H9 (cell line): ENCODE results near the gene RYR3. TPM values are rescaled to one million over a fixed set of nuclear protein-coding genes. Genes with fewer than 3 reads are reported as not detected.

Source experiments
- DNase-seq: peaks from one replicate; pipeline ENCODE4 v3.0.0-alpha.2; 2017
- H2AFZ ChIP-seq: one replicate; pipeline ENCODE4 v1.6.1; 2013; ENCODE audit warnings: mild to moderate bottlenecking, low read length, control low read depth, moderate library complexity
- H2AK5ac ChIP-seq: 2 replicates; pipeline ENCODE4 v1.6.1; 2013; ENCODE audit warnings: low read length, control low read depth, mixed read lengths; ENCODE audit not compliant: insufficient read length
- H2BK120ac ChIP-seq: one replicate; pipeline ENCODE4 v1.6.1; 2013; ENCODE audit warnings: low read depth, mild to moderate bottlenecking, low read length, control low read depth, inconsistent platforms; ENCODE audit not compliant: poor library complexity, severe bottlenecking
- H2BK12ac ChIP-seq: 2 replicates; pipeline ENCODE4 v1.6.1; 2013; ENCODE audit warnings: low read length, control low read depth, mixed read lengths, low read depth; ENCODE audit not compliant: insufficient read length
- H2BK15ac ChIP-seq: 2 replicates; pipeline ENCODE4 v1.6.1; 2013; ENCODE audit warnings: low read depth, low read length, control low read depth
- H2BK20ac ChIP-seq: one replicate; pipeline ENCODE4 v1.6.1; 2013; ENCODE audit warnings: low read depth, mild to moderate bottlenecking, low read length, control low read depth, inconsistent platforms; ENCODE audit not compliant: poor library complexity, severe bottlenecking
- H2BK5ac ChIP-seq: 2 replicates; pipeline ENCODE4 v1.6.1; 2013; ENCODE audit warnings: low read length, control low read depth, mixed read lengths; ENCODE audit not compliant: insufficient read length
- H3K14ac ChIP-seq: 2 replicates; pipeline ENCODE4 v1.6.1; 2013; ENCODE audit warnings: low read length, control low read depth; ENCODE audit not compliant: insufficient read depth
- H3K18ac ChIP-seq: 2 replicates; pipeline ENCODE4 v1.6.1; 2013; ENCODE audit warnings: low read depth, mild to moderate bottlenecking, mixed read lengths, low read length, control low read depth; ENCODE audit not compliant: insufficient read length
- H3K23ac ChIP-seq: 2 replicates; pipeline ENCODE4 v1.6.1; 2013; ENCODE audit warnings: low read length, control low read depth, mixed read lengths, low read depth; ENCODE audit not compliant: insufficient read length
- H3K23me2 ChIP-seq: 2 replicates; pipeline ENCODE4 v1.6.1; 2013; ENCODE audit warnings: low read depth, mild to moderate bottlenecking, mixed read lengths, low read length, control low read depth; ENCODE audit not compliant: insufficient read length, poor library complexity, severe bottlenecking
- H3K27ac ChIP-seq: 2 replicates; pipeline ENCODE4 v1.5.1; 2013; ENCODE audit warnings: low read length, control low read depth, mixed read lengths, low read depth; ENCODE audit not compliant: insufficient read length
- H3K27me3 ChIP-seq: 2 replicates; pipeline ENCODE4 v1.6.1; 2013; ENCODE audit warnings: low read length, control low read depth, inconsistent platforms; ENCODE audit not compliant: insufficient read depth
- H3K4ac ChIP-seq: 2 replicates; pipeline ENCODE4 v1.6.1; 2013; ENCODE audit warnings: low read depth, mild to moderate bottlenecking, control low read depth, inconsistent platforms, low read length, moderate library complexity
- H3K4me1 ChIP-seq: 2 replicates; pipeline ENCODE4 v1.6.1; 2013; ENCODE audit warnings: low read length, control low read depth, inconsistent platforms; ENCODE audit not compliant: insufficient read depth
- H3K4me2 ChIP-seq: 2 replicates; pipeline ENCODE4 v1.6.1; 2013; ENCODE audit warnings: low read length, control low read depth, mixed read lengths; ENCODE audit not compliant: insufficient read length, insufficient read depth
- H3K56ac ChIP-seq: 2 replicates; pipeline ENCODE4 v1.6.1; 2013; ENCODE audit warnings: low read depth, mild to moderate bottlenecking, mixed read lengths, low read length, control low read depth; ENCODE audit not compliant: insufficient read length
- H3K79me1 ChIP-seq: 2 replicates; pipeline ENCODE4 v1.6.1; 2013; ENCODE audit warnings: low read depth, mild to moderate bottlenecking, moderate library complexity, low read length, control low read depth, inconsistent platforms; ENCODE audit not compliant: insufficient read depth, poor library complexity, severe bottlenecking
- H3K79me2 ChIP-seq: 2 replicates; pipeline ENCODE4 v1.6.1; 2013; ENCODE audit warnings: low read length, control low read depth, inconsistent platforms; ENCODE audit not compliant: insufficient read depth
- H3K9ac ChIP-seq: 2 replicates; pipeline ENCODE4 v1.6.1; 2013; ENCODE audit warnings: low read length, control low read depth, mixed read lengths; ENCODE audit not compliant: insufficient read length; ENCODE audit errors: extremely low read depth
- H3K9me3 ChIP-seq: one replicate; pipeline ENCODE4 v1.6.1; 2013; ENCODE audit warnings: low read depth, low read length, inconsistent platforms; ENCODE audit not compliant: control insufficient read depth
- H3T11ph ChIP-seq: one replicate; pipeline ENCODE4 v1.6.1; 2013; ENCODE audit warnings: mild to moderate bottlenecking, low read length, control low read depth, inconsistent platforms
- H4K20me1 ChIP-seq: one replicate; pipeline ENCODE4 v1.6.1; 2013; ENCODE audit not compliant: control insufficient read depth, insufficient read length, insufficient read depth
- H4K5ac ChIP-seq: 2 replicates; pipeline ENCODE4 v1.6.1; 2013; ENCODE audit warnings: low read depth, mild to moderate bottlenecking, mixed read lengths, low read length, control low read depth; ENCODE audit not compliant: insufficient read length
- H4K8ac ChIP-seq: replicated peaks from 2 replicates; pipeline ENCODE4 v1.6.1; 2013; ENCODE audit warnings: low read length, control low read depth, mixed read lengths, low read depth; ENCODE audit not compliant: insufficient read length
- H4K91ac ChIP-seq: 2 replicates; pipeline ENCODE4 v1.6.1; 2013; ENCODE audit warnings: low read depth, mild to moderate bottlenecking, moderate library complexity, mixed read lengths, low read length, control low read depth; ENCODE audit not compliant: insufficient read length
- H3K27ac Mint-ChIP-seq, 3 experiments: 2 replicates in 2 of 3; 3 replicates in 1 of 3; pipeline ENCODE4 v1.8.0; 2020 to 2021; ENCODE audit warnings: mixed read lengths in 3 of 3, mild to moderate bottlenecking in 1 of 3, moderate library complexity in 1 of 3
- H3K27me3 Mint-ChIP-seq: 2 replicates; pipeline ENCODE4 v1.8.0; 2021; ENCODE audit warnings: low read depth, mild to moderate bottlenecking, moderate library complexity, mixed read lengths
- H3K36me3 Mint-ChIP-seq, 3 experiments: 2 replicates in 2 of 3; 3 replicates in 1 of 3; pipeline ENCODE4 v1.8.0; 2020 to 2021; ENCODE audit warnings: low read depth in 3 of 3, mixed read lengths in 3 of 3; ENCODE audit not compliant: insufficient read depth in 1 of 3
- H3K4me1 Mint-ChIP-seq, 2 experiments: 2 replicates each; pipeline ENCODE4 v1.8.0; 2020; ENCODE audit warnings: mixed read lengths in 2 of 2
- H3K4me3 Mint-ChIP-seq, 2 experiments: 2 replicates in 1 of 2; 3 replicates in 1 of 2; pipeline ENCODE4 v1.8.0; 2020 to 2021; ENCODE audit warnings: mild to moderate bottlenecking in 2 of 2, mixed read lengths in 2 of 2, moderate library complexity in 1 of 2
- H3K9me3 Mint-ChIP-seq, 2 experiments: 2 replicates in 1 of 2; 3 replicates in 1 of 2; pipeline ENCODE4 v1.8.0; 2020; ENCODE audit warnings: mild to moderate bottlenecking in 2 of 2, mixed read lengths in 2 of 2, moderate library complexity in 1 of 2
- WGBS: extraction: QIAGEN DNeasy Blood & Tissue Kit; methylation state at CpG from one replicate; pipeline ENCODE4 v1.1.7; 2013; ENCODE audit warnings: missing lambda C conversion rate, low lambda C conversion rate, mixed read lengths; ENCODE audit not compliant: insufficient read length; ENCODE audit errors: extremely low coverage; 5-methylcytosine and 5-hydroxymethylcytosine counted together
- total RNA-seq: library from RNA; stranded (reverse); gene quantifications from 2 replicates; pipeline ENCODE4 v1.2.1, GENCODE V29; 2021
- TF ChIP-seq, protein P1 (sequence below): fragments of 200-600 bp; sonication (generic); conservative IDR thresholded peaks from 3 replicates; pipeline ENCODE4 v1.8.0; 2021; ENCODE audit warnings: antibody characterized with exemption, mild to moderate bottlenecking

Gene RYR3
- total RNA-seq, 1 experiment from 2014 or later: 0.85 TPM

DNA sequence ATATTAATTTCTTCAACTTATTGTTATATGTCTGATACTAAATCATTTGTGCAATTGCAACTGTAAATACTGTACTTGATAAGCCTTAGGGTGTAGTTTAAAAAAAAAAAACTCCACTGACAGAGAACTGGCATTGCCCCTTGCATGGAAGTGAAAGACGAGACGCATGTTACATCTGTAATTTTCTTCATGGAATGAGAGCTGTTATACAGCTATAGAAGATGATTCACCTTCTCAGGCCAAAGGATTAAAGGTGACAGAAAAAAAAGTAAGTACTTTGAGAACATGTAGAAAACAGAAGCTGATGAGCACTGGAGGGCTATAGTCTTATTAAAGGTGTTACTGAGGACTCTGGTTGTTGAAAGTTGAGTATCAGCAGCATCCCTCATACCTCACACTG is 16.1 kb downstream of the RYR3 start:
- Mint-ChIP-seq H3K4me1 (peaks cover 0 to 9% of the 10 kb centered on the region in 2 experiments; a peak in 1 of 4 replicates), H3K27me3 (no peaks in the 10 kb centered on the region; the same call in 1 of the 2 replicates), H3K9me3 (no peaks in the 10 kb centered on the region; a peak in 1 of 5 replicates), H3K36me3 (no peaks in the 10 kb centered on the region), H3K4me3 (no peak overlapping the region), H3K27ac (no peak overlapping the region)
- H3K4me1 ChIP-seq: no peaks in the 10 kb centered on the region
- H3K9ac ChIP-seq: no peak overlapping the region
- no peak overlapping the region for H2BK12ac ChIP-seq
- H3K23ac ChIP-seq: no peak overlapping the region
- H3K56ac ChIP-seq: no peak overlapping the region
- no peak overlapping the region for H2BK120ac ChIP-seq
- no peak overlapping the region for H4K8ac ChIP-seq
- H2AFZ ChIP-seq: no peak overlapping the region
- no peak overlapping the region for H3T11ph ChIP-seq
- TF ChIP-seq, protein P1, sequence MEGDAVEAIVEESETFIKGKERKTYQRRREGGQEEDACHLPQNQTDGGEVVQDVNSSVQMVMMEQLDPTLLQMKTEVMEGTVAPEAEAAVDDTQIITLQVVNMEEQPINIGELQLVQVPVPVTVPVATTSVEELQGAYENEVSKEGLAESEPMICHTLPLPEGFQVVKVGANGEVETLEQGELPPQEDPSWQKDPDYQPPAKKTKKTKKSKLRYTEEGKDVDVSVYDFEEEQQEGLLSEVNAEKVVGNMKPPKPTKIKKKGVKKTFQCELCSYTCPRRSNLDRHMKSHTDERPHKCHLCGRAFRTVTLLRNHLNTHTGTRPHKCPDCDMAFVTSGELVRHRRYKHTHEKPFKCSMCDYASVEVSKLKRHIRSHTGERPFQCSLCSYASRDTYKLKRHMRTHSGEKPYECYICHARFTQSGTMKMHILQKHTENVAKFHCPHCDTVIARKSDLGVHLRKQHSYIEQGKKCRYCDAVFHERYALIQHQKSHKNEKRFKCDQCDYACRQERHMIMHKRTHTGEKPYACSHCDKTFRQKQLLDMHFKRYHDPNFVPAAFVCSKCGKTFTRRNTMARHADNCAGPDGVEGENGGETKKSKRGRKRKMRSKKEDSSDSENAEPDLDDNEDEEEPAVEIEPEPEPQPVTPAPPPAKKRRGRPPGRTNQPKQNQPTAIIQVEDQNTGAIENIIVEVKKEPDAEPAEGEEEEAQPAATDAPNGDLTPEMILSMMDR: no peak
- no peaks in the 10 kb centered on the region for H4K20me1 ChIP-seq
- WGBS: no CpG with 5 or more reads among the region's 2 CpGs
- no peaks in the 10 kb centered on the region for H3K23me2 ChIP-seq
- no peaks in the 10 kb centered on the region for H3K79me1 ChIP-seq
- no peak overlapping the region for H3K27ac ChIP-seq
- no peak for DNase-seq
- no peak overlapping the region for H2BK5ac ChIP-seq
- H3K18ac ChIP-seq: no peak overlapping the region
- no peak overlapping the region for H3K4ac ChIP-seq
- no peak overlapping the region for H3K4me2 ChIP-seq
- H2AK5ac ChIP-seq: no peak overlapping the region
- H2BK15ac ChIP-seq: no peak overlapping the region
- no peak overlapping the region for H2BK20ac ChIP-seq
- no peak overlapping the region for H4K5ac ChIP-seq
- H3K14ac ChIP-seq: no peak overlapping the region
- H3K9me3 ChIP-seq: no peaks in the 10 kb centered on the region
- H4K91ac ChIP-seq: no peak overlapping the region
- H3K27me3 ChIP-seq: no peaks in the 10 kb centered on the region
- no peaks in the 10 kb centered on the region for H3K79me2 ChIP-seq
